Upper lobe of right lung (tissue), 1 donor: ENCODE measurements around the gene NDUFA12. TPM values are rescaled to one million over a fixed set of nuclear protein-coding genes. Genes with fewer than 3 reads are reported as not detected.
"Not testable (repeated sequence)": the region's sequence is repeated elsewhere in the genome, so short reads cannot be mapped to it uniquely, and the experiment has no call there.

Experiments used
- ATAC-seq: fragments of 200-7000 bp; cut with Tn5 transposase; one replicate; pipeline ENCODE4 v1.9.1; 2020; ENCODE audit warnings: mild to moderate bottlenecking, moderate library complexity
- DNase-seq: peaks from one replicate; pipeline ENCODE4 v3.0.0-alpha.2; 2020
- H3K27ac ChIP-seq: fragments of 200-600 bp; one replicate; pipeline ENCODE4 v1.8.0; 2022
- H3K27me3 ChIP-seq: fragments of 200-600 bp; one replicate; pipeline ENCODE4 v1.8.0; 2022; ENCODE audit warnings: mild to moderate bottlenecking
- H3K36me3 ChIP-seq: fragments of 200-600 bp; one replicate; pipeline ENCODE4 v1.8.0; 2022
- H3K4me1 ChIP-seq: fragments of 200-600 bp; one replicate; pipeline ENCODE4 v1.8.0; 2022
- H3K4me3 ChIP-seq: fragments of 200-600 bp; one replicate; pipeline ENCODE4 v1.8.0; 2022; ENCODE audit warnings: mild to moderate bottlenecking
- H3K9me3 ChIP-seq: fragments of 200-600 bp; one replicate; pipeline ENCODE4 v1.8.0; 2022
- intact Hi-C: fragments of 100-400 bp; cut with DNase I; formaldehyde crosslinking; loops from one replicate; pipeline ENCODE4 v1.11.0; 2022
- total RNA-seq: library from RNA; stranded (reverse); fragmentation: NEBNext Ultra II Directional; extraction: Animal tissue kit (Norgen Biotek cat#: 25700); gene quantifications from one replicate; pipeline ENCODE4 v1.2.1, GENCODE V29; 2021
- TF ChIP-seq, protein P1 (sequence below): fragments of 200-600 bp; IDR thresholded peaks from one replicate; pipeline ENCODE4 v1.8.0; 2022; ENCODE audit warnings: antibody characterized with exemption
- donor health status: DM: no; HTN: yes; CAD: no; lungs with severe emphysema.

NDUFA12 gene
- total RNA-seq, 1 donor from 2014 or later, result 71.8 TPM

DNA sequence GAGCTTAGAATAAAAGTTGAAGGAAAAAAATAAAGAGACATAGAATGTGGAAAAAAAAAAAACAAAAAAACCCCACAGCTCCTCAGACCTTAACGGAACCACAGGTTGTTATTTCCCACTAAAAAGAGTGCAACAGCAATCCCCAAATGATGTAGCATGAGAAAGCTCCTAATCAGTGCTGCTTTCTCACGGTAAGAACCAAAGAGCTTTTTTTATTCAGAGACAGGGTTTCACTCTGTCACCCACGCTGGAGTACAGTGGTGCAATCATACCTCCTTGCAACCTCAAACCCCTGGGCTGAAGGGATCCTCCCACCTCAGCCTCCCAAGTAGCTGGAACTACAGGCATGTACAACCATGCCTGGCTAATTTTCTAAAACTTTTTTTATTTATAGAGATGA, 13.3 kb downstream of the NDUFA12 start:
- TF ChIP-seq, protein P1, sequence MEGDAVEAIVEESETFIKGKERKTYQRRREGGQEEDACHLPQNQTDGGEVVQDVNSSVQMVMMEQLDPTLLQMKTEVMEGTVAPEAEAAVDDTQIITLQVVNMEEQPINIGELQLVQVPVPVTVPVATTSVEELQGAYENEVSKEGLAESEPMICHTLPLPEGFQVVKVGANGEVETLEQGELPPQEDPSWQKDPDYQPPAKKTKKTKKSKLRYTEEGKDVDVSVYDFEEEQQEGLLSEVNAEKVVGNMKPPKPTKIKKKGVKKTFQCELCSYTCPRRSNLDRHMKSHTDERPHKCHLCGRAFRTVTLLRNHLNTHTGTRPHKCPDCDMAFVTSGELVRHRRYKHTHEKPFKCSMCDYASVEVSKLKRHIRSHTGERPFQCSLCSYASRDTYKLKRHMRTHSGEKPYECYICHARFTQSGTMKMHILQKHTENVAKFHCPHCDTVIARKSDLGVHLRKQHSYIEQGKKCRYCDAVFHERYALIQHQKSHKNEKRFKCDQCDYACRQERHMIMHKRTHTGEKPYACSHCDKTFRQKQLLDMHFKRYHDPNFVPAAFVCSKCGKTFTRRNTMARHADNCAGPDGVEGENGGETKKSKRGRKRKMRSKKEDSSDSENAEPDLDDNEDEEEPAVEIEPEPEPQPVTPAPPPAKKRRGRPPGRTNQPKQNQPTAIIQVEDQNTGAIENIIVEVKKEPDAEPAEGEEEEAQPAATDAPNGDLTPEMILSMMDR, result no peak
- no peak for ATAC-seq

DNA sequence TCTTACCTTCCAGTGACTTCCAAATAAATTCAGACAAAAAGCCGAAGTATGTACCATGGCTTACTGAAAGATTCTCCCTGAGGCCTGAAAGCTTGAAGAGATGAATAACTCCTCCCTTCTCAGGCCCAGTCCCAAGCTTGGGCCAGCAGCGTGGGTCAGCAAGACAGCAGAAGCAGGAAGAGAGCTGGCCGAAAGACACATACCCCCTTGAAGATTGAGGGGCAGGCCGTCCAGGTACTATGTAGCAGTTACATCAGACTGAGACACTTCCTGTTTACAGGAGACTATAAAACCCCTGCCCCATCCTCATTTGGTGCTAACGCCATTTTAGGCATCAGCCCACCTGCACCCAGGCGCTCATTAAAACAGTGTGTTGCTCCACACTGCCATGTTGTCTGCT, 15.0 kb downstream of the NDUFA12 start:
- Histone ChIP-seq H3K4me1 (no peaks in the 10 kb centered on the region), H3K27ac (no peak overlapping the region), H3K27me3 (no peaks in the 10 kb centered on the region), H3K4me3 (no peak overlapping the region), H3K9me3 (no peaks in the 10 kb centered on the region), H3K36me3 (peaks cover 15% of the 10 kb centered on the region)
- TF ChIP-seq, protein P1, result no peak
- DNase-seq (no peak), ATAC-seq (no peak)
- intact Hi-C loops, result no loop called here

More for the DNA sequence above, 13.3 kb downstream of the NDUFA12 start:
- Histone ChIP-seq H3K27ac (no peak overlapping the region), H3K4me1 (no peaks in the 10 kb centered on the region), H3K4me3 (no peak overlapping the region), H3K27me3 (no peaks in the 10 kb centered on the region), H3K9me3 (no peaks in the 10 kb centered on the region), H3K36me3 (peaks cover 30% of the 10 kb centered on the region)
- intact Hi-C loops, result no loop called here
- DNase-seq, result no peak

GRCh38 chr12:94987801-94988200, 15.7 kb downstream of the NDUFA12 start:
- no peak overlapping the region for H3K4me3 ChIP-seq
- no peak for ATAC-seq
- H3K27ac ChIP-seq, result no peak overlapping the region
- H3K9me3 ChIP-seq, result no peaks in the 10 kb centered on the region
- no peaks in the 10 kb centered on the region for H3K4me1 ChIP-seq
- TF ChIP-seq, protein P1, result no peak
- intact Hi-C loops, result no loop called here
- DNase-seq, result no peak
- H3K27me3 ChIP-seq, result no peaks in the 10 kb centered on the region
- H3K36me3 ChIP-seq, result peaks cover 9% of the 10 kb centered on the region

DNA sequence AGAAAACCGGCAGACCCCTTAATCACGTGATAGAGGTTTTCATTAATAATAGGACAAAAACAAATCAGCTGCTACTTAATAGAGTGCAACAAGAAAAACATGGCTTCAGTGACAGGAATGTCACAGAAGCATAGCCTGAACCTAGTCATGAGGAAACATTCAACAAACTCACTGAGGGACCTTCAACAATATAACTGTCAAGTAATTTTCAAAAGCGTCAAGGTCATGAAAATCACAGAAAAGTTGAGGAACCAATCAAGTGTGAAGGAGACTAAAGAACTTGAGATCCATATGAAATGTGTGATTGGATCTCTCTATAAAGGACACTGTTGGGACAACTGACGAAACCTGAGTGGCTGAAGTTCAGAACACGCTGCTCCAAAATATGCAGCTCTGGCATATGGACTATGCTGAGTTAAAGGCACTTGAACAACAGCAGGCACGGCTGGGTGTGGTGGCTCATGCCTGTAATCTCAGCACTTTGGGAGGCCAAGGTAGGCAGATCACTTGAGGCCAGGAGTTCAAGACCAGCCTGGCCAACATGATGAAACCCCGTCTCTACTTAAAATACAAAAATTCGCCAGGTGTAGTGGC, 16.3 kb downstream of the NDUFA12 start:
- ATAC-seq, result no peak
- intact Hi-C loops, result no loop called here

GRCh38 chr12:94985099-94985498, 18.4 kb downstream of the NDUFA12 start:
- H3K4me1 ChIP-seq, H3K36me3 ChIP-seq, H3K4me3 ChIP-seq, DNase-seq, H3K9me3 ChIP-seq, ATAC-seq, H3K27ac ChIP-seq, H3K27me3 ChIP-seq, intact Hi-C loops: not testable (repeated sequence)

More for the DNA sequence above, 16.3 kb downstream of the NDUFA12 start:
- Histone ChIP-seq H3K36me3 (peaks cover 2% of the 10 kb centered on the region), H3K27ac (no peak overlapping the region), H3K9me3 (no peaks in the 10 kb centered on the region), H3K27me3 (no peaks in the 10 kb centered on the region), H3K4me1 (no peaks in the 10 kb centered on the region), H3K4me3 (no peak overlapping the region)
- no peak for DNase-seq
- TF ChIP-seq, protein P1, result no peak

- DNase-seq, result no peak
- Histone ChIP-seq H3K27ac (no peak overlapping the region), H3K4me3 (no peak overlapping the region), H3K27me3 (no peaks in the 10 kb centered on the region), H3K9me3 (no peaks in the 10 kb centered on the region), H3K4me1 (no peaks in the 10 kb centered on the region), H3K36me3 (no peaks in the 10 kb centered on the region)
- intact Hi-C loops, result no loop called here
- ATAC-seq, result no peak
- TF ChIP-seq, protein P1, result no peak
These were observed 20.2 kb downstream of the NDUFA12 start for GRCh38 chr12:94983321-94983720.
